KG1 (cell line): ENCODE measurements around the gene IRS2.

Source experiments
- DNase-seq: peaks from one replicate; lab custom pipeline; 2025; lab: John Stamatoyannopoulos, UW

Gene IRS2

GRCh38 chr13:109807345-109807744, 21.0 kb upstream of the IRS2 start:
- no peak for DNase-seq

DNA sequence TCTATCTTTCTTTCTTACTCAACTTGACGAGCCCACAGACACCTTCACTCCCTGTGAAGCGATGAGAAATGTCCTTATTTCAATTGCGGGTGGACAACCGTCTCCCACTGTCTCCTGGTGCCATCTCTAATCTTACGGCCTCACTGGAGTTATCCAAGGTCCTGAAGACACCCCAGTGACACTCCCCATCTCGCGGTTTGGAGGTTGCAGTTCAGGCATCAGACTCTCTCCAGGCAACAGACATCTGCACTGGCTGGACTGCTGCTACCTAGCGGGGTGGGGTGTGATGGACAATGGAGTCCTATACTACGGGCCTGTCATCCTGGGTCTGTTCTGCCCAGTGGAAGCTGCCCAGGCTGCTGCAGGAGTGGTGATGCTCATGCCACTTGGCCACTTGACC, 18.3 kb upstream of the IRS2 start:
- no peak for DNase-seq

- DNase-seq, result no peak
Observed at GRCh38 chr13:109803825-109804224, 17.4 kb upstream of the IRS2 start.

DNA sequence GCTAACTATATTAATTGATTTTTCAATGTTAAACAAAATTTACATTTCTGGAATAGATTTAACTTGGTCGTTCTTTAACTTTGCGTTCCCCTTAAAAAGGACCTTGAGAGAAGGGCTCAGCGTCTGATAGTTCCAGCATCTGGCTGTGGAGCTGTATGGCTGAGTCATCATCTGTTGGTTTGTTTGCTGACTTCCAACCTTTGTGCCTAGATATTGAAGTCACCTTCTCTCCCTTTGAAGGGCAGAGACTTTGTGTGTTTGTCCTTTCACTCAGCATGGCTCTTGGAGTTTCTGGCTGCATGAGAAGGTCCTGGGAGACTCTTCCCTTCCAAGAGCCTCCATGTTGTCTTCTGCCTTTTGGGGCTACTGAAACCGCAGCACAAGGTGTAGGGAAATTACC, 16.6 kb upstream of the IRS2 start:
- DNase-seq, result no peak

DNA sequence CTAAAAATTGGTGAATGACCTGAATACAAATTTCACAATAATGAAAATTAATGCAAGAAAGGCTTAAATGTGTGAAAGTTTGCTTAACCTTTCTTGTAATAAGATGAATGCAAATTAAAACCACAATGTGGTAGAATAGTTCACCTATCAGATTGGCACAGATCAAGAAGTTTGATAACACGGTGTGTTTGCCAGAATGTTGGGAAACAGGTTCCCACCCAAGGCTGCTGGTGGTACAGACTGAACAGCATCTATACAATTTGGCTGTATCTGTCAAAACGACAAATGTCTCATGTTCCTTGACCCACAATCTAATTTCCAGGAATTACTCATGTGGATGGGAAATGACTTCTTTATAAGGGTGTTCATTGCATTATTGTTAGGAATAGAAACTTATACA, 8.6 kb upstream of the IRS2 start:
- no peak for DNase-seq

DNA sequence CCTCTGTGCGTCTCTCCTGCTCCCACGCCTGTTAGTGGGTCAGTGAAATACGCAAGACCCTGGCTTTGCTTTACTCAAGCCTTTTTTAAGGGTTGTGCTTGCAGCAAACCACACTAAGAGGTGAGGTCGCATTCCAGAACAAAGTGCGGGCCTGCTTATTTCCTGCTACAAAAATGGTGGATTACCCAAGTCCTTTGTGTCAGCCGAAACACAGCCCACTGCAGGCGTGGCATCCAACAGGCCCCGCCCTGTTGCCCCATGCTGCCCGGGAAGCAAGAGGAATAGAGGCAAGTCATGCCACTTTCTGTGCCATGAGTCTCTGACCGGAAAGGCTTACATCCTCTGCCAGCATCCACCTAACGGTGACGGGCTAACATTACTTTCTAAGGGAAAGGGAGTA, 7.7 kb upstream of the IRS2 start:
- DNase-seq, result no peak

GRCh38 chr13:109792416-109793059, 6.2 kb upstream of the IRS2 start:
- DNase-seq, result no peak

GRCh38 chr13:109790942-109791605, 4.7 kb upstream of the IRS2 start:
- DNase-seq, result peak; percentile 49

- no peak for DNase-seq
Observed at GRCh38 chr13:109790086-109790485, 3.7 kb upstream of the IRS2 start.

GRCh38 chr13:109789262-109789661, 2.9 kb upstream of the IRS2 start:
- DNase-seq, result no peak

DNA sequence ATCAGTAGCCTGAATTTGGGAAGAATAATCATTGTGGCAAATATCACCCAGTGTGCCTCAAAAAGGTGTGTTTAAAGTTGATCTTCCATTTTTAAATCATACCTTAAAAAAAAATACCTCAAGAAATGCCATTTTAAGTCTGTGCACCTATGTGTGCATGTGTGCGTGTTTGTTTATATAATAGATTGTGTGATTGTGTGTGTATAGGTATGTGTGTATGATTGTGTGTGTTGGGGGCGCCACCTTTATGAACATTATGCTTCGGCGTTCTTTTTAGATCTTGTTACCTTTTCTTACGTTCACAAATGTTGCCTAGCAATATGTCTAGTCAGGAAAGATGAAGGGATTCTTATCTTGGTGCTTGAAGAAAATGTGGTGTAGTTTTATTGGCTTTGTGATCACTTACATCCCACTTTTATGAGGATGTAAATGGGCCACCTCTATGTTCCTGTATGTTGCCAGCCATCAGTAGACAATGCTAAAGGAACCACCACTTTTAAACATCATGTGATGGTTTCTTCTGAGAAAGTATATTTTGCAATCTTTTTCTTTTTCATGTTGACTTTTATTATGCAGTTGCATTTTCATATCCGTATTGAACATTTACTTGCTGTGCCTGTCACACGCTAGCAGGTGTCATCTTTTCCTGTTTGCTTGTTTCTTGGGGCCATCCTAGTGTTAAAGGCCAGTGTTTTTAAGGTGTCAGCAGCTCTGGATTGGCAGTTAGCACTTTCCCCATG, 2.2 kb upstream of the IRS2 start:
- no peak for DNase-seq

DNA sequence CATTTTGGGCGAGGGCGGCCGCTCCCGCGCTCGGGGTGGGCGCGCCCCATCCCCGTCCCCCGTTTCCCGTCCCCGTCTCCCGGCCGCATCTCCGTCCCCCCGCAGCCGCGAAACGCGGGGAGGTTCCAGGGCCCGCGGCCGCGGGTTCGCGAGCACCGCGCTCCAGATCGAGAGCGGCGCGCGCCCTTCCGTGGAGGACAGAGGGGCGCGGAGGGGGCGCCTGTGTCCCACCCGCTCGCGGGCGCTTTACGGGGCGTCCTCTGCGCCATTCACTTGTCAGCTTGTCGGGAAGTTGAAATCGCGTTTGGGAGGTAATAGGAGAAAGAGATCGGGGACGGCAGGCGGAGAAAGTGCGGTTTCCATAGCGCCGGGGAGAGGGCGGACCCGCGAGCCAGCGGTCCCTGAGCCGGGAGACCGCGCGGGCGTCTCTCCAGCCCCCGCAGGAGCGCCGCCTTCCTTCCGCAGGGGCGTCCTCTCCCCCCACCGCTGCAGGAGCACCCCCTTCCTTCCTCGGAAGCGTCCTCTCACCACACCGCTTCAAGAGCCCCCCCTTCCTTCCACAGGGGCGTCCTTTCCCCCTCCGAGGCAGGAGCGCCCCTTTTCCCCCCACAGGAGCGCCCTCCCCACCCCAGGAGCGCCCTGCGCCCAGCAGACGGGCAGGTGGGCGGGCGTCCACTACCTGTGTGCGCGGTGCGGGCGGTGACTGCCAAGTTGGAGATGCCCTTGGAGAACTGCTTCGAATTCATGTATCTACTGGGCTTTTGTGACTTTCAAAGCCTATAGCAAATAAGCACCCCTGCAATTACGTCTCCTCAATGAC, 962 bp upstream of the IRS2 start:
- no peak for DNase-seq

- no peak for DNase-seq
Observed at GRCh38 chr13:109785892-109786450, 412 bp downstream of the IRS2 start.

GRCh38 chr13:109785141-109785891, 1.1 kb downstream of the IRS2 start:
- DNase-seq, result no peak

GRCh38 chr13:109784590-109785140, 1.7 kb downstream of the IRS2 start:
- peak; percentile 34 for DNase-seq

DNA sequence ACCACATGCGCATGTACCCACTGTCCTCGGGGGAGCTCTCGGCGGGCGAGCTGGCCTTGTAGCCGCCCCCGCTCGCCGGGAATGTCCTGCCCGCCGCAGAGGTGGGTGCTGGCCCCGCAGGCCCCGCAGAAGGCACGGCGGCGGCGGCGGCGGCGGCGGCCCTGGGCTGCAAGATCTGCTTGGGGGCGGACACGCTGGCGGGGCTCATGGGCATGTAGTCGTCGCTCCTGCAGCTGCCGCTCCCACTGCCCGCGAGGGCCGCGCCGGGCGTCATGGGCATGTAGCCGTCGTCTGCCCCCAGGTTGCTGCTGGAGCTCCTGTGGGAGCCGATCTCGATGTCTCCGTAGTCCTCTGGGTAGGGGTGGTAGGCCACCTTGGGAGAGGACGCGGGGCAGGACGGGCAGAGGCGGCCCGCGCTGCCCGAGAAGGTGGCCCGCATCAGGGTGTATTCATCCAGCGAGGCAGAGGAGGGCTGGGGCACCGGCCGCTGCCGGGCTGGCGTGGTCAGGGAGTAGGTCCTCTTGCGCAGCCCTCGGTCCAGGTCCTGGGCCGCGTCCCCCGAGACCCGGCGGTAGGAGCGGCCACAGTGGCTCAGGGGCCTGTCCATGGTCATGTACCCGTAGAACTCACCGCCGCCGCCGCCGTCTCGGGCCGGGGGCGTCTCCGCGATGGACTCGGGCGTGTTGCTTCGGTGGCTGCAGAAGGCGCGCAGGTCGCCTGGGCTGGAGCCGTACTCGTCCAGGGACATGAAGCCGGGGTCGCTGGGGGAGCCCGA, 2.4 kb downstream of the IRS2 start:
- no peak for DNase-seq

- DNase-seq, result no peak
Observed at GRCh38 chr13:109783447-109783814, 3.0 kb downstream of the IRS2 start.

DNA sequence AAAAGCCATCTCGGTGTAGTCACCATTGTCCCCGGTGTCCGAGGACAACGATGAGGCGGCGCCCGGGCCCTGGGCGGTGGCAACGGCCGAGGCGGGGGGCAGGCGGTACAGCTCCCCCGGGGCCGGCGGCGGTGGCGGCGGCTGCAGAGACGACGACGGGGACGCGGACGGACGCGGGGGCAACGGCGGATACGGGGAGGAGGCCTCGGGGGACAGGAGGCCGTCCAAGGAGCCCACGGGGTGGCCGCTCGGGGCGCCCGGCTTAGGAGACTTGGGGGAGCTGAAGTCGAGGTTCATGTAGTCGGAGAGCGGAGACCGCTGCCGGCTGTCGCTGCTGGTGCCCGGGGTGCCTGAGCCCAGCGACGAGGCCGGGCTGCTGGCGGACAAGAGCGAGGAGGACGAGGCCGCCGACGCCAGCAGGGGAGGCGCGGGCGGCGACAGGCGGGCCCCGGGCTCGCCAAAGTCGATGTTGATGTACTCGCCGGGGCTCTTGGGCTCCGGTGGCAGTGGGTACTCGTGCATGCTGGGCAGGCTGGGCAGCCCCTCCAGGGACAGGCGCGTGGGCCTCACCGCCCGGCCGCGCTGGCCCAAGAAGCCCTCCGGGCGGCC, 3.5 kb downstream of the IRS2 start:
- no peak for DNase-seq

- DNase-seq, result no peak
Observed at GRCh38 chr13:109782066-109782822, 4.1 kb downstream of the IRS2 start.
